K562 (cell line): ENCODE measurements around the gene NOTCH1. TPM values are rescaled to one million over a fixed set of nuclear protein-coding genes. Genes with fewer than 3 reads are reported as not detected.

Experiments
- COPS2 ChIP-seq: fragments of 450-650 bp; conservative IDR thresholded peaks from 2 replicates; pipeline ENCODE4 v1.6.1; 2016; ENCODE audit warnings: mild to moderate bottlenecking, moderate library complexity
- HNRNPK ChIP-seq: fragments of 200-400 bp; formaldehyde crosslinking; IDR thresholded peaks from one replicate; pipeline ENCODE4 v1.6.1; 2018; ENCODE audit warnings: mild to moderate bottlenecking, low read depth, low read length; ENCODE audit not compliant: poor library complexity, severe bottlenecking
- KAT2B ChIP-seq: IDR thresholded peaks from one replicate; pipeline ENCODE4 v1.6.1; 2012; ENCODE audit warnings: low read depth, mild to moderate bottlenecking, control low read depth, inconsistent platforms, low read length, moderate library complexity
- KHSRP ChIP-seq: fragments of 450-650 bp; IDR thresholded peaks from 2 replicates; pipeline ENCODE4 v1.6.1; 2017
- KLF13 ChIP-seq: fragments of 450-650 bp; IDR thresholded peaks from 2 replicates; pipeline ENCODE4 v1.6.1; 2016; ENCODE audit warnings: missing genetic modification characterization, low read depth, mild to moderate bottlenecking, missing compliant biosample characterization, moderate library complexity, borderline replicate concordance
- MAFG ChIP-seq: fragments of 450-650 bp; conservative IDR thresholded peaks from 2 replicates; pipeline ENCODE4 v1.6.1; 2016; ENCODE audit warnings: missing genetic modification characterization, missing compliant biosample characterization
- MED1 ChIP-seq: sonication (generic); formaldehyde crosslinking; IDR thresholded peaks from 2 replicates; pipeline ENCODE4 v1.8.1; 2023; ENCODE audit warnings: missing genetic modification reagents, borderline replicate concordance
- POLR3A ChIP-seq: IDR thresholded peaks from 2 replicates; pipeline ENCODE4 v1.6.1; 2011; ENCODE audit warnings: borderline replicate concordance, mild to moderate bottlenecking, moderate library complexity; ENCODE audit not compliant: insufficient read length, insufficient read depth; ENCODE audit errors: extremely low read depth
- XRCC5 ChIP-seq: fragments of 200-400 bp; formaldehyde crosslinking; IDR thresholded peaks from 2 replicates; pipeline ENCODE4 v1.6.1; 2017; ENCODE audit warnings: low read depth, mild to moderate bottlenecking, low read length
- YY1 ChIP-seq, 3 experiments: IDR thresholded peaks; 2 replicates each; pipeline ENCODE4 v1.6.1; 2011; ENCODE audit warnings: low read length in 2 of 3, mild to moderate bottlenecking in 2 of 3, moderate library complexity in 2 of 3, borderline replicate concordance in 1 of 3, control low read depth in 1 of 3, low read depth in 1 of 3; ENCODE audit not compliant: insufficient read depth in 3 of 3, insufficient replicate concordance in 2 of 3, control insufficient read depth in 1 of 3, insufficient read length in 1 of 3; ENCODE audit errors: extremely low read depth in 1 of 3
- ZNF77 ChIP-seq: fragments of 250-450 bp; sonication (Bioruptor Pico); IDR thresholded peaks from 2 replicates; pipeline ENCODE4 v1.5.0; 2020
- polyA plus RNA-seq, 8 experiments: library from polyadenylated mRNA; depleted of rRNA in 4 of 8; stranded (reverse) in 5 of 8; unstranded in 3 of 8; fragments of >200 nt; fragmentation: Nextera tagmentation in 2 of 8; fragmentation: Illumina TruSeq in 1 of 8; extraction: Ambion mirVana in 2 of 8; extraction: Trizol in 1 of 8; gene quantifications; 2 replicates each; pipeline versions ENCODE4 v1.2.1 to v1.2.3, GENCODE V29; 2011 to 2014; ENCODE audit warnings: inconsistent platforms in 1 of 8, missing spikeins in 1 of 8
- total RNA-seq, 7 experiments: library from RNA; depleted of rRNA in 6 of 7; stranded (reverse); fragments of >200 nt in 6 of 7; fragmentation: Illumina TruSeq in 2 of 7; extraction: Trizol in 2 of 7; gene quantifications; 2 replicates each; pipeline versions ENCODE4 v1.2.1 to v1.2.3, GENCODE V29; 2011 to 2021; ENCODE audit warnings: low replicate concordance in 1 of 7
- TF ChIP-seq, protein P1 (sequence below): sonication (generic); formaldehyde crosslinking; IDR thresholded peaks from 2 replicates; pipeline ENCODE4 v1.8.1; 2023; ENCODE audit warnings: mild to moderate bottlenecking, missing genetic modification reagents
- TF ChIP-seq, protein P2 (sequence below): fragments of 250-450 bp; sonication (Bioruptor Pico); IDR thresholded peaks from 2 replicates; pipeline ENCODE4 v1.9.0; 2021; ENCODE audit warnings: mild to moderate bottlenecking
- TF ChIP-seq, protein P3 (sequence below): sonication (generic); formaldehyde crosslinking; IDR thresholded peaks from 2 replicates; pipeline ENCODE4 v1.8.0; 2023; ENCODE audit warnings: missing genetic modification reagents, mild to moderate bottlenecking, borderline replicate concordance
- TF ChIP-seq, protein P4 (sequence below), 2 experiments: IDR thresholded peaks in 1 of 2; conservative IDR thresholded peaks in 1 of 2; 2 replicates each; pipeline ENCODE4 v1.6.1; 2016; ENCODE audit warnings: low read depth in 2 of 2, mild to moderate bottlenecking in 1 of 2, missing compliant biosample characterization in 1 of 2, missing genetic modification characterization in 1 of 2, moderate library complexity in 1 of 2

Gene NOTCH1
- total and polyA plus RNA-seq, 9 of the 15 experiments (the other 6 are each of a cell fraction or from before 2014, with no cell fraction given) = 0.03 to 31.4 (median 2.3) TPM

DNA sequence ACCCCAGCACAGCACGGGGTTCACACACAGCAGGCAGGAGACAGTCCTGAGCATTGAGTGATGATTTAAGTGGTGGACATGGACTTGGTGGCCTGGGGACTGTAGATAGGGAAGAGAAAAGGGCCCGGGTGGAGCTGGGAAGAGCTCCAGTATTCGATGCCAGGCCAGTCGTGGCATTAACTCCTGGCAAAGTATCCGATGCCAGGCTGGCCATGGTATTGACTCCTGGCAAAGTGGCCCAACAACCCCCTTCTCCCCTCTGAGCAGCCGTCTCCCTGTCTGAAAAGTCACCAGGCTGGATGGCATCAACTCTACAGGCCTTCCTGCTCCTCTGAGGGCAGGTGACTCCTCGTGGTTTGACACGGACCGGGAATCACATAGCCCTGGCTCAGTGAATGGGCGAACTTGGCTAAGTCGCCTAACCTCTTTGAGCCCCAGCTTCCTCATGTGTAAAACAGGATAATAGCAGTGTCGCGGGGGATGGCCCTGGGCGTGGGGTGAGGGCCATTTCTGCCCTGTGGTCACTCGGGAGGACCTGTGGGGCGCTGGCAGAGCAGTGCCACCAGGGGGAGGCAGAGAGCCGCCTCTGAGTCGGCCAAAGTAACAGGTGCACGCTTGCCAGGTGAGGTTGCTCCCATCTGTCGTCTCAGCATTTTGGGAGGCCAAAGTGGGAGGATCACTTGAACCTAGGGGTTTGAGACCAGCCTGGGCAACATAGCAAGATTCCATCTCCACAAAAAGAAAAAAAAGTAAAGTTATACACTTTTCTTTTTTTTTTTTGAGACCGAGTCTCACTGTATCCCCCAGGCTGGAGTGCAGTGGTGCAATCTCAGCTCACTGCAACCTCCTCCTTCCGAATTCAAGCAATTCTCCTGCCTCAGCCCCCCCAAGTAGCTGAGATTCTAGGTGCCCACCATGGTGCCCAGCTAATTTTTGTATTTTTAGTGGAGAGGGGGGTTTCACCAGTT, 57.3 kb downstream of the NOTCH1 start (continued):
- TF ChIP-seq, protein P1, sequence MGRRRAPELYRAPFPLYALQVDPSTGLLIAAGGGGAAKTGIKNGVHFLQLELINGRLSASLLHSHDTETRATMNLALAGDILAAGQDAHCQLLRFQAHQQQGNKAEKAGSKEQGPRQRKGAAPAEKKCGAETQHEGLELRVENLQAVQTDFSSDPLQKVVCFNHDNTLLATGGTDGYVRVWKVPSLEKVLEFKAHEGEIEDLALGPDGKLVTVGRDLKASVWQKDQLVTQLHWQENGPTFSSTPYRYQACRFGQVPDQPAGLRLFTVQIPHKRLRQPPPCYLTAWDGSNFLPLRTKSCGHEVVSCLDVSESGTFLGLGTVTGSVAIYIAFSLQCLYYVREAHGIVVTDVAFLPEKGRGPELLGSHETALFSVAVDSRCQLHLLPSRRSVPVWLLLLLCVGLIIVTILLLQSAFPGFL (CRISPR knock-in tag) = no peak
- TF ChIP-seq KHSRP (no peak), MED1 (no peak), MAFG (tag) (no peak), XRCC5 (0 out of 2 replicates have a peak, but pooled peaks have one; percentile 33), KAT2B (no peak), KLF13 (tag) (no peak; the same call in 1 of the 2 replicates), POLR3A (no peak), ZNF77 (no peak), HNRNPK (no peak), YY1 (IDR thresholded peaks at IDR 0.05; ENCODE audit: borderline replicate concordance in 1 of 3, control insufficient read depth in 1 of 3, extremely low read depth in 1 of 3, insufficient read depth in 3 of 3, insufficient read length in 1 of 3, insufficient replicate concordance in 2 of 3, low read depth in 1 of 3, low read length in 2 of 3) (peak in 1 of 3 experiments; percentile 26), COPS2 (no peak)
- TF ChIP-seq, protein P2, sequence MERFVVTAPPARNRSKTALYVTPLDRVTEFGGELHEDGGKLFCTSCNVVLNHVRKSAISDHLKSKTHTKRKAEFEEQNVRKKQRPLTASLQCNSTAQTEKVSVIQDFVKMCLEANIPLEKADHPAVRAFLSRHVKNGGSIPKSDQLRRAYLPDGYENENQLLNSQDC (CRISPR knock-in tag) = no peak
- TF ChIP-seq, protein P3, sequence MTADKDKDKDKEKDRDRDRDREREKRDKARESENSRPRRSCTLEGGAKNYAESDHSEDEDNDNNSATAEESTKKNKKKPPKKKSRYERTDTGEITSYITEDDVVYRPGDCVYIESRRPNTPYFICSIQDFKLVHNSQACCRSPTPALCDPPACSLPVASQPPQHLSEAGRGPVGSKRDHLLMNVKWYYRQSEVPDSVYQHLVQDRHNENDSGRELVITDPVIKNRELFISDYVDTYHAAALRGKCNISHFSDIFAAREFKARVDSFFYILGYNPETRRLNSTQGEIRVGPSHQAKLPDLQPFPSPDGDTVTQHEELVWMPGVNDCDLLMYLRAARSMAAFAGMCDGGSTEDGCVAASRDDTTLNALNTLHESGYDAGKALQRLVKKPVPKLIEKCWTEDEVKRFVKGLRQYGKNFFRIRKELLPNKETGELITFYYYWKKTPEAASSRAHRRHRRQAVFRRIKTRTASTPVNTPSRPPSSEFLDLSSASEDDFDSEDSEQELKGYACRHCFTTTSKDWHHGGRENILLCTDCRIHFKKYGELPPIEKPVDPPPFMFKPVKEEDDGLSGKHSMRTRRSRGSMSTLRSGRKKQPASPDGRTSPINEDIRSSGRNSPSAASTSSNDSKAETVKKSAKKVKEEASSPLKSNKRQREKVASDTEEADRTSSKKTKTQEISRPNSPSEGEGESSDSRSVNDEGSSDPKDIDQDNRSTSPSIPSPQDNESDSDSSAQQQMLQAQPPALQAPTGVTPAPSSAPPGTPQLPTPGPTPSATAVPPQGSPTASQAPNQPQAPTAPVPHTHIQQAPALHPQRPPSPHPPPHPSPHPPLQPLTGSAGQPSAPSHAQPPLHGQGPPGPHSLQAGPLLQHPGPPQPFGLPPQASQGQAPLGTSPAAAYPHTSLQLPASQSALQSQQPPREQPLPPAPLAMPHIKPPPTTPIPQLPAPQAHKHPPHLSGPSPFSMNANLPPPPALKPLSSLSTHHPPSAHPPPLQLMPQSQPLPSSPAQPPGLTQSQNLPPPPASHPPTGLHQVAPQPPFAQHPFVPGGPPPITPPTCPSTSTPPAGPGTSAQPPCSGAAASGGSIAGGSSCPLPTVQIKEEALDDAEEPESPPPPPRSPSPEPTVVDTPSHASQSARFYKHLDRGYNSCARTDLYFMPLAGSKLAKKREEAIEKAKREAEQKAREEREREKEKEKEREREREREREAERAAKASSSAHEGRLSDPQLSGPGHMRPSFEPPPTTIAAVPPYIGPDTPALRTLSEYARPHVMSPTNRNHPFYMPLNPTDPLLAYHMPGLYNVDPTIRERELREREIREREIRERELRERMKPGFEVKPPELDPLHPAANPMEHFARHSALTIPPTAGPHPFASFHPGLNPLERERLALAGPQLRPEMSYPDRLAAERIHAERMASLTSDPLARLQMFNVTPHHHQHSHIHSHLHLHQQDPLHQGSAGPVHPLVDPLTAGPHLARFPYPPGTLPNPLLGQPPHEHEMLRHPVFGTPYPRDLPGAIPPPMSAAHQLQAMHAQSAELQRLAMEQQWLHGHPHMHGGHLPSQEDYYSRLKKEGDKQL (CRISPR knock-in tag) = no peak
- TF ChIP-seq, protein P4, sequence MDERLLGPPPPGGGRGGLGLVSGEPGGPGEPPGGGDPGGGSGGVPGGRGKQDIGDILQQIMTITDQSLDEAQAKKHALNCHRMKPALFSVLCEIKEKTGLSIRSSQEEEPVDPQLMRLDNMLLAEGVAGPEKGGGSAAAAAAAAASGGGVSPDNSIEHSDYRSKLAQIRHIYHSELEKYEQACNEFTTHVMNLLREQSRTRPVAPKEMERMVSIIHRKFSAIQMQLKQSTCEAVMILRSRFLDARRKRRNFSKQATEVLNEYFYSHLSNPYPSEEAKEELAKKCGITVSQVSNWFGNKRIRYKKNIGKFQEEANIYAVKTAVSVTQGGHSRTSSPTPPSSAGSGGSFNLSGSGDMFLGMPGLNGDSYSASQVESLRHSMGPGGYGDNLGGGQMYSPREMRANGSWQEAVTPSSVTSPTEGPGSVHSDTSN (CRISPR knock-in tag; IDR thresholded peaks at IDR 0.05; ENCODE audit: low read depth) = no peak
- TF ChIP-seq, protein P4 (tag; conservative IDR thresholded peaks at IDR 0.05; ENCODE audit: low read depth) = no peak
